D721Med (cell line): ENCODE measurements around the gene CLEC20A.

Experiments
- DNase-seq: peaks from one replicate; pipeline ENCODE4 v3.0.0; 2011; ENCODE audit warnings: low spot score; ENCODE audit not compliant: insufficient read length
- FAIRE-seq: peaks from 2 replicates; lab custom pipeline; 2011; peaks lifted over from hg19 to GRCh38; lab: Jason Lieb, UNC
- CTCF ChIP-seq: IDR thresholded peaks from 2 replicates; pipeline ENCODE4 v1.5.1; 2012; ENCODE audit warnings: mild to moderate bottlenecking, control low read depth; ENCODE audit not compliant: insufficient read depth; ENCODE audit errors: missing control alignments

Gene CLEC20A

GRCh38 chr1:178477841-178478240 lies 18.9 kb downstream of the CLEC20A start:
- no peak for DNase-seq
- FAIRE-seq = no peak
- no peak for TF ChIP-seq CTCF

DNA sequence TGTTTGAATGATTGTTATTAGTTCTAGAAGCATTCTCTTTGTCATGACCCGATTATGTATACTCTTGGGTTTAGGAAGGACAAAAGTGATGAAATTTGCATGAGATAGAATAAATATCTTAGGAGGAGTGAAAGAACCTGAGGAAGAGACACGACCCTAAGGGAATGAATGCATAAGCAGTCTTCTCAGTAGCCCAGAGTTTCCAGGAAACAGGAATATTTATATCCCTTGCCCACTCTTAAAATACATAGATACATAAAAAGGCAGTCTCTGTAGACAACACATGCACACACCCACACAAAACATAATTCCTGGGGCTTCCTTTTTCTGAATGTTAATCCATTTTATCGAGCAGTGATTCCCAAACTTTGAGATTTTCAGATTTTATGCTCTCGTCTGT lies 19.4 kb downstream of the CLEC20A start:
- no peak for TF ChIP-seq CTCF
- FAIRE-seq (no peak), DNase-seq (no peak)

DNA sequence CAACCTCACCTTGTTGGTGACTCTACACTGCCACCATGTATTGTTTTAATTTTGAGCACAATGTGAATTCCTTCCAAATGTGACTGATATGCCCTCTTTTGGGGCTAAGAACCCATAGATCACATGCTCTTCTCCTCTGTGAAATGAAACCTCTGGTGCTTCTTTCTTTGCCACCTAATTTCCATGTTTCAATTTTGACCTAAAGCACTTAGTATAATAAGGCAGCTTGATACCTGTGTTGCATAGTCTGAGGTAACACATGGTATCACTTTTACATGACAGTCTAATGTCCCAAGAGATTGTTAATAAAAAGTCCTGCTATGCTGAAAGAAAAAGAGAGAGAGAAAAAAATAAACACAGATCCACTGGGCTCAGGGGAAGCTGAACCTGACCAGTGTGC lies 24.2 kb downstream of the CLEC20A start:
- DNase-seq (no peak), FAIRE-seq (no peak)
- TF ChIP-seq CTCF = no peak

DNA sequence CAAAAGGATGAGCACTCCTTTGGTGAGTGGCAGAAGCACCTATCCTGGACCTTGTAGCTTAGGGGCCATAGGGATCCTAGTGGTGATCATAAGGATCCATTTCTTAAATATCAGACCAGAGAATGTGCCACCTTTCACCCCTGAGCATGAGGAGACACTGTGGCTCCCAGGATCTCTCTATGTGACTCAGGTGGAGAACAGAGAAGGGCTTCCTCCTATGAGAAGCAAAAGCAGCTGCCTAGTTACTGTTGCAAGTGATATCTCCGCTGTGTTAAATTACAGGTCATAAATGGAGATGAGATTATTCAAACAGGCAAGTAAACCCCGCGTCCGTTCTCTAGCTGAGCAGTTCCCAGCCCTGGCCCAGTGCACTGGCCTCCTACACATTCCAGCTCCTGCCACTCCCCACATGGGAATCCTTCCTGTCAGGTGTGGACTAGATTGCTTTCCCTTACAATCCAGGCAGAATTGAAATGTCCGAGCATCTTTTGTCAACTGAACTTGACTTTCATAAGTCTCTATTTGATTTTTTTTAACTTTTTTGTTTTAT lies 26.3 kb downstream of the CLEC20A start:
- FAIRE-seq (no peak), DNase-seq (no peak)
- no peak for TF ChIP-seq CTCF

DNA sequence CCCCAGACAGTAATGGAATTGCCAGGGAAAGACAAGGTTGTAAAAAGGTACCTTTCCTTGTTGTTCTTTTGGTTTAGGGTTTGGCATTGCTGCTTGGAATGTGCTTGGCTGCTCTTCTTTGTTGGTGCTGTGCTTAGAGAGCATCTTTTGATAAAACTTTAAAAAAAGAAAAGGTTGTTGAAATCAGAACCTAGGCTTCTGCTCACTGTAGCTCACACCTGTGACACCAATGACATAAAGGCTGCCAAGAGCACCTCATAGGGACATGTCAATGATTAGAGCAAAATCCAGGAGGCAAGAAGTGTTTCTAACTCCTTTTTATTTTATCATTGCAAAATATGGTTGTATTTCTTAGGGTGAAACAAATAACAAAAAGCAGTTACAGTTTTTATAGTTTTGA lies 28.9 kb downstream of the CLEC20A start:
- no peak for FAIRE-seq
- DNase-seq = no peak
- no peak for TF ChIP-seq CTCF

- DNase-seq (no peak), FAIRE-seq (no peak)
- no peak for TF ChIP-seq CTCF
These were observed 31.8 kb downstream of the CLEC20A start for GRCh38 chr1:178465011-178465410.

- no peak for TF ChIP-seq CTCF
- FAIRE-seq = no peak
- DNase-seq = no peak
These were observed 32.2 kb downstream of the CLEC20A start for GRCh38 chr1:178464566-178464965.
